IMR-90 (cell line): ENCODE data around the gene FIBCD1. TPM values are rescaled to one million over a fixed set of nuclear protein-coding genes. Genes with fewer than 3 reads are reported as not detected.

Experiments
- ATAC-seq: fragments of 200-7000 bp; cut with Tn5 transposase; 2 replicates; pipeline ENCODE4 v1.9.1; 2020; ENCODE audit warnings: low read depth, mild to moderate bottlenecking, moderate library complexity
- BruUV-seq: library from RNA; stranded (reverse); fragments of 400-500 nt; replicated peaks from 2 replicates; lab custom pipeline; 2021; lab: Mats Ljungman, UMichigan
- CTCF ChIA-PET: fragments of 300-600 bp; formaldehyde crosslinking; extraction: SDS; loops from one replicate; lab custom pipeline; 2021; ENCODE audit warnings: antibody characterized with exemption; lab: Yijun Ruan, JAX
- POLR2A ChIA-PET: fragments of 300-600 bp; sonication (Branson Sonifier 250); formaldehyde crosslinking; loops from one replicate; lab custom pipeline; 2022; ENCODE audit warnings: antibody characterized with exemption; ENCODE audit not compliant: unreplicated experiment; lab: Charles Lee
- DNase-seq: peaks from one replicate; pipeline ENCODE4 v3.0.0; 2013
- H2AFZ ChIP-seq: replicated peaks from 2 replicates; pipeline ENCODE3; 2013; ENCODE audit warnings: low read length, mild to moderate bottlenecking; ENCODE audit not compliant: poor library complexity
- H2AK5ac ChIP-seq: 2 replicates; pipeline ENCODE4 v1.6.1; 2013; ENCODE audit warnings: low read depth, low read length, inconsistent platforms
- H2AK9ac ChIP-seq: replicated peaks from 2 replicates; pipeline ENCODE3; 2013; ENCODE audit warnings: mild to moderate bottlenecking, low read depth, low read length, moderate library complexity; ENCODE audit not compliant: poor library complexity
- H2BK120ac ChIP-seq: 2 replicates; pipeline ENCODE4 v1.6.1; 2013; ENCODE audit warnings: low read depth, low read length, inconsistent platforms
- H2BK15ac ChIP-seq: 3 replicates; pipeline ENCODE4 v1.6.1; 2013; ENCODE audit warnings: low read depth, low read length, inconsistent platforms
- H2BK20ac ChIP-seq: 2 replicates; pipeline ENCODE4 v1.6.1; 2013; ENCODE audit warnings: low read depth, mild to moderate bottlenecking, inconsistent platforms, low read length, moderate library complexity
- H2BK5ac ChIP-seq: 2 replicates; pipeline ENCODE4 v1.6.1; 2013; ENCODE audit warnings: mild to moderate bottlenecking, low read depth, low read length, inconsistent platforms; ENCODE audit not compliant: poor library complexity, severe bottlenecking
- H3K14ac ChIP-seq: replicated peaks from 2 replicates; pipeline ENCODE4 v1.6.1; 2013; ENCODE audit warnings: low read depth, low read length, inconsistent platforms
- H3K18ac ChIP-seq: 2 replicates; pipeline ENCODE4 v1.6.1; 2013; ENCODE audit warnings: low read depth, low read length, control low read depth
- H3K23ac ChIP-seq: 2 replicates; pipeline ENCODE4 v1.6.1; 2013; ENCODE audit warnings: low read depth, low read length, inconsistent platforms
- H3K27ac ChIP-seq: 2 replicates; pipeline ENCODE4 v1.5.1; 2013; ENCODE audit warnings: mild to moderate bottlenecking, control low read depth, low read length; ENCODE audit not compliant: insufficient read depth
- H3K27me3 ChIP-seq: 2 replicates; pipeline ENCODE4 v1.6.1; 2013; ENCODE audit warnings: low read length; ENCODE audit not compliant: control insufficient read depth, insufficient read depth
- H3K36me3 ChIP-seq: 2 replicates; pipeline ENCODE4 v1.6.1; 2013; ENCODE audit warnings: low read length, mixed read lengths; ENCODE audit not compliant: control insufficient read depth, insufficient read depth
- H3K4ac ChIP-seq: 2 replicates; pipeline ENCODE4 v1.6.1; 2013; ENCODE audit warnings: low read depth, low read length, inconsistent platforms
- H3K4me1 ChIP-seq: 2 replicates; pipeline ENCODE4 v1.6.1; 2013; ENCODE audit warnings: low read length, mixed read lengths; ENCODE audit not compliant: control insufficient read depth, insufficient read depth
- H3K4me2 ChIP-seq: 2 replicates; pipeline ENCODE4 v1.6.1; 2013; ENCODE audit warnings: low read depth, mild to moderate bottlenecking, control low read depth, low read length, moderate library complexity
- H3K4me3 ChIP-seq: 2 replicates; pipeline ENCODE4 v1.5.1; 2013; ENCODE audit warnings: low read depth, mild to moderate bottlenecking, control low read depth, low read length, moderate library complexity; ENCODE audit not compliant: insufficient read depth
- H3K56ac ChIP-seq: 2 replicates; pipeline ENCODE4 v1.6.1; 2013; ENCODE audit warnings: low read length, inconsistent platforms; ENCODE audit not compliant: insufficient read depth; ENCODE audit errors: extremely low read depth
- H3K79me1 ChIP-seq, 2 experiments: 2 replicates each; pipeline ENCODE4 v1.6.1; 2013; ENCODE audit warnings: low read length in 2 of 2, inconsistent platforms in 1 of 2, low read depth in 1 of 2
- H3K9ac ChIP-seq: 2 replicates; pipeline ENCODE4 v1.6.1; 2013; ENCODE audit warnings: low read depth, low read length, control low read depth
- H3K9me1 ChIP-seq: 2 replicates; pipeline ENCODE4 v1.6.1; 2013; ENCODE audit warnings: low read length, inconsistent platforms; ENCODE audit not compliant: insufficient read depth
- H3K9me3 ChIP-seq: 2 replicates; pipeline ENCODE4 v1.6.1; 2013; ENCODE audit warnings: low read length; ENCODE audit not compliant: control insufficient read depth, insufficient read depth
- H4K20me1 ChIP-seq: 2 replicates; pipeline ENCODE4 v1.6.1; 2013; ENCODE audit warnings: low read length, inconsistent platforms; ENCODE audit not compliant: insufficient read depth
- H4K5ac ChIP-seq: 2 replicates; pipeline ENCODE4 v1.6.1; 2013; ENCODE audit warnings: mild to moderate bottlenecking, low read depth, low read length, control low read depth
- H4K8ac ChIP-seq, 2 experiments: 2 replicates each; pipeline ENCODE4 v1.6.1; 2013; ENCODE audit warnings: low read depth in 2 of 2, low read length in 2 of 2, control low read depth in 1 of 2, inconsistent platforms in 1 of 2
- H4K91ac ChIP-seq: 2 replicates; pipeline ENCODE4 v1.6.1; 2013; ENCODE audit warnings: low read depth, low read length, inconsistent platforms; ENCODE audit not compliant: insufficient read depth
- CEBPB ChIP-seq: IDR thresholded peaks from 2 replicates; pipeline ENCODE4 v1.6.1; 2012; ENCODE audit warnings: low read depth, low read length, improper control_type of control experiment
- MXI1 ChIP-seq: IDR thresholded peaks from 2 replicates; pipeline ENCODE4 v1.6.1; 2012; ENCODE audit warnings: low read depth, mild to moderate bottlenecking, low read length, moderate library complexity, borderline replicate concordance
- SMC3 ChIP-seq: fragments of 150-350 bp; IDR thresholded peaks from 2 replicates; pipeline ENCODE4 v1.6.1; 2016; ENCODE audit warnings: low read depth, mild to moderate bottlenecking, antibody characterized with exemption, low read length, moderate library complexity
- WGBS, 2 experiments: methylation state at CpG; one replicate each; pipeline versions ENCODE4 v1.1.5 to v1.1.7; 2013; ENCODE audit warnings: missing lambda C conversion rate in 2 of 2; ENCODE audit not compliant: insufficient read length in 1 of 2; ENCODE audit errors: extremely low coverage in 2 of 2; 5-methylcytosine and 5-hydroxymethylcytosine counted together
- dilution Hi-C: fragments of 300-500 bp; cut with HindIII; formaldehyde crosslinking; loops from one replicate; pipeline ENCODE4 v1.14.3; 2018; ENCODE audit warnings: low sequenced_read_pairs; ENCODE audit not compliant: unreplicated experiment
- in situ Hi-C: fragments of 300-500 bp; cut with MboI; formaldehyde crosslinking; loops from 3 replicates; pipeline ENCODE4 v1.14.3; 2019; ENCODE audit warnings: low sequenced_read_pairs, inconsistent platforms, mixed read lengths
- intact Hi-C: fragments of 100-400 bp; cut with micrococcal nuclease; formaldehyde crosslinking; loops from 2 replicates; pipeline ENCODE4 v1.10.0; 2022
- polyA plus RNA-seq, 3 experiments: library from polyadenylated mRNA; depleted of rRNA; stranded (reverse); fragments of >200 nt; gene quantifications; 2 replicates each; pipeline ENCODE4 v1.2.3, GENCODE V29; 2012; ENCODE audit warnings: low replicate concordance in 1 of 3
- total RNA-seq: library from RNA; depleted of rRNA; stranded (reverse); fragments of >200 nt; gene quantifications from 2 replicates; pipeline ENCODE4 v1.2.3, GENCODE V29; 2012

FIBCD1 gene
- total and polyA plus RNA-seq, 2 of the 4 experiments (the other 2 are of a cell fraction) = 1.1 to 10.1 TPM

DNA sequence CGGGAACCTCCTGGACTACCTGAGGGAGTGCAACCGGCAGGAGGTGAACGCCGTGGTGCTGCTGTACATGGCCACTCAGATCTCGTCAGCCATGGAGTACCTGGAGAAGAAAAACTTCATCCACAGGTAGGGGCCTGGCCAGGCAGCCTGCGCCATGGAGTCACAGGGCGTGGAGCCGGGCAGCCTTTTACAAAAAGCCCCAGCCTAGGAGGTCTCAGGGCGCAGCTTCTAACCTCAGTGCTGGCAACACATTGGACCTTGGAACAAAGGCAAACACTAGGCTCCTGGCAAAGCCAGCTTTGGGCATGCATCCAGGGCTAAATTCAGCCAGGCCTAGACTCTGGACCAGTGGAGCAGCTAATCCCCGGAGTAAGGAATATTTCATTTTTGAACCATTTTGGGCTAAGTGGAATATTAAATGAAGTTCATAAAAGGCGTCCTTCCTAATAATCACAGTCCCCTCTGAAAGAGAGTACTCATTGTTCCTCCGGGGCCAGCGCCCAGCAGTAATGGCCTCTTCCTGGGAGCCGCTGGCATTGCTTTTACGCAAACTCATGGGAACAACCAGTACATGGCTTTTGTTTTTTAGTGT is 66.0 kb downstream of the FIBCD1 start:
- no peaks in the 10 kb centered on the region for H3K9me1 ChIP-seq
- H2AK9ac ChIP-seq = no peak overlapping the region
- in situ Hi-C loops = no loop called here
- DNase-seq = no peak
- no peak overlapping the region for H3K14ac ChIP-seq
- H3K36me3 ChIP-seq = peaks cover 72% of the 10 kb centered on the region
- no peak overlapping the region for H4K5ac ChIP-seq
- H3K4me3 ChIP-seq = no peak overlapping the region
- H3K18ac ChIP-seq = no peak overlapping the region
- no peak overlapping the region for H4K91ac ChIP-seq
- H4K8ac ChIP-seq = no peak overlapping the region
- ChIA-PET POLR2A (no interaction called here), CTCF (interaction anchor here (0.6 kb wide), 1 partner anchor 101 kb away, joined by 3 read pairs; no protein-coding TSS in a partner anchor)
- no peak overlapping the region for H2BK120ac ChIP-seq
- no peak overlapping the region for H3K23ac ChIP-seq
- H3K27me3 ChIP-seq = no peaks in the 10 kb centered on the region
- no TSS peak for BruUV-seq
- H3K9ac ChIP-seq = no peak overlapping the region
- no peak for ATAC-seq
- no peak overlapping the region for H3K56ac ChIP-seq
- no peak overlapping the region for H2BK15ac ChIP-seq
- no peak overlapping the region for H2BK20ac ChIP-seq
- no peak for TF ChIP-seq CEBPB
- TF ChIP-seq SMC3 = no peak
- TF ChIP-seq MXI1 = no peak
- 92% methylated on average over 8 of the region's 15 CpGs; no CpG with 5 or more reads in 1 of the 2 experiments for WGBS, 2 experiments
- no peak overlapping the region for H2AFZ ChIP-seq
- no peak overlapping the region for H2AK5ac ChIP-seq
- H3K79me1 ChIP-seq = peaks cover 46 to 77% of the 10 kb centered on the region in 2 experiments
- no peak overlapping the region for H3K27ac ChIP-seq
- dilution Hi-C loops = no loop called here
- H2BK5ac ChIP-seq = no peak overlapping the region
- H3K9me3 ChIP-seq = no peaks in the 10 kb centered on the region
- H4K20me1 ChIP-seq = peaks cover 36% of the 10 kb centered on the region
- no peak overlapping the region for H3K4ac ChIP-seq
- peaks cover 2% of the 10 kb centered on the region; the same call in 1 of the 2 replicates for H3K4me1 ChIP-seq
- intact Hi-C loops = no loop called here
- no peak overlapping the region for H3K4me2 ChIP-seq
